ENCODE data around the gene ECHDC3. TPM values are rescaled to one million over a fixed set of nuclear protein-coding genes. Genes with fewer than 3 reads are reported as not detected.

The ECHDC3 gene
- total and polyA plus RNA-seq, 2 of the 13 experiments (the other 11 are each of a cell fraction or from before 2014, with no cell fraction given) = not detected

DNA sequence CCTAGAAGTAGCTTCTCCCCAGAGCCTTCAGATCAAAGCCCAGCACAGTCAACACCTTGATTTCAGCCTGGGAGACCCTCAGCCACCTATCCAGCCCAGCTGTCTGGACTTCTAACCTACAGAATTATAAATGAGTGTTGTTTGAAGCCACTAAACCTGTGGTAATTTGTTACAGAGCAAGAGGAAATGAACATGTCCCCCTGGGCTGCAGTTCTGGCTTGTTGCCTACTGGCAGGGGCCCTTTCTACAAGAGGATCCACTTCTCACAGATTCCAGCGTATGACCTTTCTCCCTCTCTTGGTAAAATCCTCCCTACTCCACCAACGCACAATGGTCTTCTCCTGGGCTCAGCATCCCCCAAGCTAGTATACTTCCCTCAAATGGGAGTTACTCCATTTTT is 46.4 kb upstream of the ECHDC3 start:
- DNase-seq (ENCODE audit: low spot score) (no peak), FAIRE-seq (no peak), ATAC-seq (no peak)
- Histone ChIP-seq H3K27me3 (ENCODE audit: control insufficient read depth in 1 of 2, insufficient read depth in 2 of 2, low read length in 2 of 2) (no peaks in the 10 kb centered on the region), H3K4me1 (ENCODE audit: insufficient read depth, low read length) (peaks cover 74% of the 10 kb centered on the region), H3K79me2 (ENCODE audit: insufficient read depth, low read length) (no peaks in the 10 kb centered on the region), H2AFZ (ENCODE audit: low read length) (no peak overlapping the region), H3K9me3 (ENCODE audit: low read length) (no peaks in the 10 kb centered on the region), H3K4me3 (replicated peaks in 1 of 3; ENCODE audit: insufficient read depth in 1 of 3, low read depth in 2 of 3, low read length in 3 of 3) (no peak overlapping the region), H3K4me2 (ENCODE audit: low read depth, low read length) (no peak overlapping the region), H3K9ac (ENCODE audit: insufficient read depth, low read depth, low read length) (no peak overlapping the region), H3K27ac (ENCODE audit: extremely low read length, insufficient read depth, low read length) (no peak overlapping the region), H3K36me3 (replicated peaks in 1 of 2; ENCODE audit: control insufficient read depth in 1 of 2, insufficient read depth in 2 of 2, low read length in 2 of 2) (no peaks in the 10 kb centered on the region), H4K20me1 (ENCODE audit: insufficient read depth, low read length) (no peaks in the 10 kb centered on the region)
- intact Hi-C loops (cut with micrococcal nuclease; ENCODE audit: unreplicated experiment) (no loop called here), in situ Hi-C loops (cut with HindIII; ENCODE audit: extremely low pct_ligation_motif_present, low pct_unique_long_range_greater_than_20kb) (no loop called here)
- 82% methylated on average over 2 of the region's 2 CpGs for WGBS (ENCODE audit: low lambda C conversion rate)
- POLR2A ChIA-PET = no interaction called here
- CTCF ChIA-PET (ENCODE audit: low intra/inter-chr PET ratio, low total read pairs) = no interaction called here
- no TSS peak for BruUV-seq (replicated peaks)
- TF ChIP-seq THAP11 (CRISPR knock-in tag; IDR thresholded peaks at IDR 0.05) (no peak), ZNF30 (CRISPR knock-in tag; IDR thresholded peaks at IDR 0.05) (no peak), DMAP1 (CRISPR knock-in tag; IDR thresholded peaks at IDR 0.05) (no peak), PCBP1 (IDR thresholded peaks at IDR 0.05; ENCODE audit: borderline replicate concordance, low read depth, low read length) (no peak), ZNF557 (CRISPR knock-in tag; IDR thresholded peaks at IDR 0.05) (no peak), RARA (CRISPR knock-in tag; IDR thresholded peaks at IDR 0.05) (no peak), TP53 (CRISPR knock-in tag; conservative IDR thresholded peaks at IDR 0.05) (no peak), HMGA1 (CRISPR knock-in tag; conservative IDR thresholded peaks at IDR 0.05) (no peak), ZNF12 (CRISPR knock-in tag; IDR thresholded peaks at IDR 0.05) (no peak), ZNF251 (CRISPR knock-in tag; IDR thresholded peaks at IDR 0.05) (no peak), ZNF782 (CRISPR knock-in tag; IDR thresholded peaks at IDR 0.05; ENCODE audit: borderline replicate concordance) (no peak), SRSF9 (IDR thresholded peaks at IDR 0.05; ENCODE audit: borderline replicate concordance, insufficient read depth, low read depth, low read length, poor library complexity, severe bottlenecking) (no peak), ZFP41 (CRISPR knock-in tag; IDR thresholded peaks at IDR 0.05; ENCODE audit: borderline replicate concordance) (no peak)
- TF ChIP-seq, protein P1, sequence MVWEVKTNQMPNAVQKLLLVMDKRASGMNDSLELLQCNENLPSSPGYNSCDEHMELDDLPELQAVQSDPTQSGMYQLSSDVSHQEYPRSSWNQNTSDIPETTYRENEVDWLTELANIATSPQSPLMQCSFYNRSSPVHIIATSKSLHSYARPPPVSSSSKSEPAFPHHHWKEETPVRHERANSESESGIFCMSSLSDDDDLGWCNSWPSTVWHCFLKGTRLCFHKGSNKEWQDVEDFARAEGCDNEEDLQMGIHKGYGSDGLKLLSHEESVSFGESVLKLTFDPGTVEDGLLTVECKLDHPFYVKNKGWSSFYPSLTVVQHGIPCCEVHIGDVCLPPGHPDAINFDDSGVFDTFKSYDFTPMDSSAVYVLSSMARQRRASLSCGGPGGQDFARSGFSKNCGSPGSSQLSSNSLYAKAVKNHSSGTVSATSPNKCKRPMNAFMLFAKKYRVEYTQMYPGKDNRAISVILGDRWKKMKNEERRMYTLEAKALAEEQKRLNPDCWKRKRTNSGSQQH (CRISPR knock-in tag; IDR thresholded peaks at IDR 0.05; ENCODE audit: low read depth) = no peak
- TF ChIP-seq, protein P2, sequence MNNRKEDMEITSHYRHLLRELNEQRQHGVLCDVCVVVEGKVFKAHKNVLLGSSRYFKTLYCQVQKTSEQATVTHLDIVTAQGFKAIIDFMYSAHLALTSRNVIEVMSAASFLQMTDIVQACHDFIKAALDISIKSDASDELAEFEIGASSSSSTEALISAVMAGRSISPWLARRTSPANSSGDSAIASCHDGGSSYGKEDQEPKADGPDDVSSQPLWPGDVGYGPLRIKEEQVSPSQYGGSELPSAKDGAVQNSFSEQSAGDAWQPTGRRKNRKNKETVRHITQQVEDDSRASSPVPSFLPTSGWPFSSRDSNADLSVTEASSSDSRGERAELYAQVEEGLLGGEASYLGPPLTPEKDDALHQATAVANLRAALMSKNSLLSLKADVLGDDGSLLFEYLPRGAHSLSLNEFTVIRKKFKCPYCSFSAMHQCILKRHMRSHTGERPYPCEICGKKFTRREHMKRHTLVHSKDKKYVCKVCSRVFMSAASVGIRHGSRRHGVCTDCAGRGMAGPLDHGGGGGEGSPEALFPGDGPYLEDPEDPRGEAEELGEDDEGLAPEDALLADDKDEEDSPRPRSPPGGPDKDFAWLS (CRISPR knock-in tag; IDR thresholded peaks at IDR 0.05; ENCODE audit: borderline replicate concordance) = no peak
- TF ChIP-seq, protein P3, sequence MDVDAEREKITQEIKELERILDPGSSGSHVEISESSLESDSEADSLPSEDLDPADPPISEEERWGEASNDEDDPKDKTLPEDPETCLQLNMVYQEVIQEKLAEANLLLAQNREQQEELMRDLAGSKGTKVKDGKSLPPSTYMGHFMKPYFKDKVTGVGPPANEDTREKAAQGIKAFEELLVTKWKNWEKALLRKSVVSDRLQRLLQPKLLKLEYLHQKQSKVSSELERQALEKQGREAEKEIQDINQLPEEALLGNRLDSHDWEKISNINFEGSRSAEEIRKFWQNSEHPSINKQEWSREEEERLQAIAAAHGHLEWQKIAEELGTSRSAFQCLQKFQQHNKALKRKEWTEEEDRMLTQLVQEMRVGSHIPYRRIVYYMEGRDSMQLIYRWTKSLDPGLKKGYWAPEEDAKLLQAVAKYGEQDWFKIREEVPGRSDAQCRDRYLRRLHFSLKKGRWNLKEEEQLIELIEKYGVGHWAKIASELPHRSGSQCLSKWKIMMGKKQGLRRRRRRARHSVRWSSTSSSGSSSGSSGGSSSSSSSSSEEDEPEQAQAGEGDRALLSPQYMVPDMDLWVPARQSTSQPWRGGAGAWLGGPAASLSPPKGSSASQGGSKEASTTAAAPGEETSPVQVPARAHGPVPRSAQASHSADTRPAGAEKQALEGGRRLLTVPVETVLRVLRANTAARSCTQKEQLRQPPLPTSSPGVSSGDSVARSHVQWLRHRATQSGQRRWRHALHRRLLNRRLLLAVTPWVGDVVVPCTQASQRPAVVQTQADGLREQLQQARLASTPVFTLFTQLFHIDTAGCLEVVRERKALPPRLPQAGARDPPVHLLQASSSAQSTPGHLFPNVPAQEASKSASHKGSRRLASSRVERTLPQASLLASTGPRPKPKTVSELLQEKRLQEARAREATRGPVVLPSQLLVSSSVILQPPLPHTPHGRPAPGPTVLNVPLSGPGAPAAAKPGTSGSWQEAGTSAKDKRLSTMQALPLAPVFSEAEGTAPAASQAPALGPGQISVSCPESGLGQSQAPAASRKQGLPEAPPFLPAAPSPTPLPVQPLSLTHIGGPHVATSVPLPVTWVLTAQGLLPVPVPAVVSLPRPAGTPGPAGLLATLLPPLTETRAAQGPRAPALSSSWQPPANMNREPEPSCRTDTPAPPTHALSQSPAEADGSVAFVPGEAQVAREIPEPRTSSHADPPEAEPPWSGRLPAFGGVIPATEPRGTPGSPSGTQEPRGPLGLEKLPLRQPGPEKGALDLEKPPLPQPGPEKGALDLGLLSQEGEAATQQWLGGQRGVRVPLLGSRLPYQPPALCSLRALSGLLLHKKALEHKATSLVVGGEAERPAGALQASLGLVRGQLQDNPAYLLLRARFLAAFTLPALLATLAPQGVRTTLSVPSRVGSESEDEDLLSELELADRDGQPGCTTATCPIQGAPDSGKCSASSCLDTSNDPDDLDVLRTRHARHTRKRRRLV (CRISPR knock-in tag; IDR thresholded peaks at IDR 0.05) = no peak

Measured in HepG2 (cell line).